Measurements from ENCODE around the gene ENO3. TPM values are rescaled to one million over a fixed set of nuclear protein-coding genes. Genes with fewer than 3 reads are reported as not detected.

Gene ENO3
- total RNA-seq, 1 experiment from 2014 or later, result 12.3 TPM

DNA sequence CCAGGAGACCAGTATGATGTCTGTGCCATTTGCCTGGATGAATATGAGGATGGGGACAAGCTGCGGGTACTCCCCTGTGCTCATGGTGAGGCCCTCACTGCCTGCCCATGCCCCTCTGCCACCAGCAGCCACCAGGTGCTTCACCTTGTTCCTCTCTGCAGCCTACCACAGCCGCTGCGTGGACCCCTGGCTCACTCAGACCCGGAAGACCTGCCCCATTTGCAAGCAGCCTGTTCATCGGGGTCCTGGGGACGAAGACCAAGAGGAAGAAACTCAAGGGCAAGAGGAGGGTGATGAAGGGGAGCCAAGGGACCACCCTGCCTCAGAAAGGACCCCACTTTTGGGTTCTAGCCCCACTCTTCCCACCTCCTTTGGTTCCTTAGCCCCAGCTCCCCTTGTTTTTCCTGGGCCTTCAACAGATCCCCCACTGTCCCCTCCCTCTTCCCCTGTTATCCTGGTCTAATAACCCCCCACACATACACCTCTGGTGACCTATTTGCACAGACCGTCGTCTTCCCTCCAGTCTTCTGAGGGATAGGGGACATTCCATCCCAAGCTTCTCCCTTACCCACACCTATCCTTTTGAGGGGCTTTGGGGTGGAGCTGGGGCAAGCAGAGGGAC is 6.3 kb upstream of the ENO3 start:
- peak overlapping the region; percentile 89 for H3K4me3 Mint-ChIP-seq (ENCODE audit: low read depth, unreplicated experiment)
- no peaks in the 10 kb centered on the region for H3K27me3 Mint-ChIP-seq (ENCODE audit: unreplicated experiment)
- H3K27ac Mint-ChIP-seq (ENCODE audit: unreplicated experiment), result peak overlapping the region; percentile 84
- H3K36me3 Mint-ChIP-seq (ENCODE audit: insufficient read depth, unreplicated experiment), result peaks cover 88% of the 10 kb centered on the region
- CTCF ChIA-PET, result no interaction called here
- TF ChIP-seq, protein P1, sequence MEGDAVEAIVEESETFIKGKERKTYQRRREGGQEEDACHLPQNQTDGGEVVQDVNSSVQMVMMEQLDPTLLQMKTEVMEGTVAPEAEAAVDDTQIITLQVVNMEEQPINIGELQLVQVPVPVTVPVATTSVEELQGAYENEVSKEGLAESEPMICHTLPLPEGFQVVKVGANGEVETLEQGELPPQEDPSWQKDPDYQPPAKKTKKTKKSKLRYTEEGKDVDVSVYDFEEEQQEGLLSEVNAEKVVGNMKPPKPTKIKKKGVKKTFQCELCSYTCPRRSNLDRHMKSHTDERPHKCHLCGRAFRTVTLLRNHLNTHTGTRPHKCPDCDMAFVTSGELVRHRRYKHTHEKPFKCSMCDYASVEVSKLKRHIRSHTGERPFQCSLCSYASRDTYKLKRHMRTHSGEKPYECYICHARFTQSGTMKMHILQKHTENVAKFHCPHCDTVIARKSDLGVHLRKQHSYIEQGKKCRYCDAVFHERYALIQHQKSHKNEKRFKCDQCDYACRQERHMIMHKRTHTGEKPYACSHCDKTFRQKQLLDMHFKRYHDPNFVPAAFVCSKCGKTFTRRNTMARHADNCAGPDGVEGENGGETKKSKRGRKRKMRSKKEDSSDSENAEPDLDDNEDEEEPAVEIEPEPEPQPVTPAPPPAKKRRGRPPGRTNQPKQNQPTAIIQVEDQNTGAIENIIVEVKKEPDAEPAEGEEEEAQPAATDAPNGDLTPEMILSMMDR (IDR thresholded peaks at IDR 0.05; ENCODE audit: unreplicated experiment), result no peak
- intact Hi-C loops (cut with micrococcal nuclease; ENCODE audit: unreplicated experiment), result no loop called here
- BruUV-seq (replicated peaks), result no TSS peak
- no peaks in the 10 kb centered on the region for H3K9me3 Mint-ChIP-seq (ENCODE audit: low read depth, unreplicated experiment)
- DNase-seq, result no peak
- peaks cover 31% of the 10 kb centered on the region for H3K4me1 Mint-ChIP-seq (ENCODE audit: low read depth, unreplicated experiment)

DNA sequence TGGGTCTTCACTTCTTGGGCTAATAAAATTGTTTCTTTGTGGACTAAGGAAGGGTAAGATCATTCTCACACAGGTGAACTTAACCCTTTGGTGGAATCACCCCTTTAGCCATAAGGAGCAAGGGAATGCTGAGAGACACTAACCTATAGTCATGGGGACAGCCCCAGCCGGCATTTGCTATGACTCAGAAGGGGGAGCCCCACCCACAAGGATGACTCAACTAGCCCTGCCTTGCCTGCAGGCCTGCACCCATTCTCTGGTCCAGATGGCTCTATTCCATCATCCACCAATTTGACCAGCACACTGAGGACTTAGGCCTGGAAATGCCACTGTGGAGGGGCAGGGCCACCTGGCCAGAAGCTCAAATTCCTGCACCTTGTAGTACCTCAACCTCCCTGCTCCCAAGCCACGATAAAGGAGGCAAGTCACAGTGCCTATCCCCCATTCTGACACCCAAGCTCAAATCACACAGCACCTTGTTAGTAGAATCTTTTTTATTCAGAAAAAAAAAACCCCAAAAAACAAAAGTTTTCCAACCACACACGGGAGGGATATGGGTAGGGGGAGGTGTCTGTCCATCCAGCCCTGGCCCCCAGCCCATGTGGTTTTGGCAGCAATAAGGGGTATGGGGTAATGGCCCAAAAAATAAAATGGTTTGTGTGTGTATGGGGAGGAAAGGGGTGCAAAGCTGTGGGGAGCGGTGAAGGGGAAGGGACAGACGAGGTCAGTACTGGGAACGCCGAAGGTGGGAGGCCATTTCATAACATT is 5.6 kb upstream of the ENO3 start:
- peaks cover 85% of the 10 kb centered on the region for H3K36me3 Mint-ChIP-seq (ENCODE audit: insufficient read depth, unreplicated experiment)
- peak; percentile 80 for DNase-seq
- TF ChIP-seq, protein P1 (IDR thresholded peaks at IDR 0.05; ENCODE audit: unreplicated experiment), result no peak
- intact Hi-C loops (cut with micrococcal nuclease; ENCODE audit: unreplicated experiment), result no loop called here
- peaks cover 33% of the 10 kb centered on the region for H3K4me1 Mint-ChIP-seq (ENCODE audit: low read depth, unreplicated experiment)
- peak overlapping the region; percentile 84 for H3K27ac Mint-ChIP-seq (ENCODE audit: unreplicated experiment)
- CTCF ChIA-PET, result no interaction called here
- no peaks in the 10 kb centered on the region for H3K9me3 Mint-ChIP-seq (ENCODE audit: low read depth, unreplicated experiment)
- BruUV-seq (replicated peaks), result no TSS peak
- H3K4me3 Mint-ChIP-seq (ENCODE audit: low read depth, unreplicated experiment), result peak overlapping the region; percentile 89
- no peaks in the 10 kb centered on the region for H3K27me3 Mint-ChIP-seq (ENCODE audit: unreplicated experiment)

DNA sequence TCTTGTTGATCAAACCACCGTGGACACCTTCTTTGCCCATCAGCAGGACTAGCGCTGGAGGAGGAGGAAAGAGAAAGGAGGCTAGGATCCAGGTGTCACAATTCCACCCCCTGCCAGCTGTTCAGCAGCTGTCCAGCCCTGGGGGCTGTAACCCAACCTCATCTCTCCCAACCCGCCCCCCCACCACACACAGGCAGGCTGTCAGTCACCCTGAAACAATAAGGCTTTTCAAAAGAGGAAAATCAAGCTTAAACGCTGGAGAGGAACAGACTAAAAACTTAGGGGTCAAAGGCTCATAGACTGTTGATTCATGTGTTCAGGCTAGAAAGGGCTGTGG is 5.0 kb upstream of the ENO3 start:
- CTCF ChIA-PET, result no interaction called here

DNA sequence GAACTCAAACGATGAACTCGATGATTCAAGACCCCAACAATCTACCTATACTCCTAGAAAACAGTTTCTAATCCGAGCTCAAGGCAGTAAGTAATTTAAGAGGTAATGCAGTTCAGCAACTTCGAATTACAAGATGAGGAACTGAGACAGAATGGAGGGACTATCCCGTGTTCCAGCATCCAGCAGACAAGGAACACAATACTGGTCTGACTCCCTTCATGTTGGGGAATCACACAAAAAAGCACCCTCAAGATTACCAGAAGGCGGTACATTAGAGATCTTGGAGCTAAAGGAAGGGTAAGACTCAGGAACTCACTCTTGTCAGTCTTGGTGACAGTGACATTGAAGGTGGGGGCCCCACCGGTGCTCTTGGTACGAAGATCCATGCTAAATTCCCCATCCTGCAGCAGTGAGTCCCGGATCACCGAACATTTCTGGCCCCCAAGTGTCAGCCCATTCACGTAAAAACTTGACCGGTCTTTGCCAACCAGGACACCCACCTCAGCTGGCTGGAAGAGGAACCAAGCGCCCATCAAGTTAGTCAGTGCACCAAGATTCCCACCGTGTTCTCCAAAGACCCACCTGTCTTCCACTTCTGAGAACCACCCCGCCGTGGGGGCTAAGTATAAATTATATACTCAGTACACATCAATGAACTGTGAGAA is 4.5 kb upstream of the ENO3 start:
- intact Hi-C loops (cut with micrococcal nuclease; ENCODE audit: unreplicated experiment), result no loop called here
- BruUV-seq (replicated peaks), result TSS peak; percentile 76
- CTCF ChIA-PET, result interaction anchor here (0.7 kb wide), 1 partner anchor 157 kb away, joined by 4 read pairs; no protein-coding TSS in a partner anchor
- Mint-ChIP-seq H3K27ac (ENCODE audit: unreplicated experiment) (peak overlapping the region; percentile 98), H3K9me3 (ENCODE audit: low read depth, unreplicated experiment) (no peaks in the 10 kb centered on the region), H3K27me3 (ENCODE audit: unreplicated experiment) (no peaks in the 10 kb centered on the region), H3K4me3 (ENCODE audit: low read depth, unreplicated experiment) (peak overlapping the region; percentile 89), H3K4me1 (ENCODE audit: low read depth, unreplicated experiment) (peaks cover 36% of the 10 kb centered on the region), H3K36me3 (ENCODE audit: insufficient read depth, unreplicated experiment) (peaks cover 78% of the 10 kb centered on the region)
- TF ChIP-seq, protein P1 (IDR thresholded peaks at IDR 0.05; ENCODE audit: unreplicated experiment), result no peak
- no peak for DNase-seq

More for the DNA sequence above, 5.0 kb upstream of the ENO3 start:
- Mint-ChIP-seq H3K36me3 (ENCODE audit: insufficient read depth, unreplicated experiment) (peaks cover 84% of the 10 kb centered on the region), H3K9me3 (ENCODE audit: low read depth, unreplicated experiment) (no peaks in the 10 kb centered on the region), H3K27ac (ENCODE audit: unreplicated experiment) (peak overlapping the region; percentile 98), H3K4me1 (ENCODE audit: low read depth, unreplicated experiment) (peaks cover 36% of the 10 kb centered on the region), H3K4me3 (ENCODE audit: low read depth, unreplicated experiment) (peak overlapping the region; percentile 89), H3K27me3 (ENCODE audit: unreplicated experiment) (no peaks in the 10 kb centered on the region)
- intact Hi-C loops (cut with micrococcal nuclease; ENCODE audit: unreplicated experiment), result no loop called here
- TF ChIP-seq, protein P1 (IDR thresholded peaks at IDR 0.05; ENCODE audit: unreplicated experiment), result no peak
- BruUV-seq (replicated peaks), result no TSS peak
- DNase-seq, result no peak

Data from Calu3 (cell line).